ENCODE data around the gene KCNIP1. TPM values are rescaled to one million over a fixed set of nuclear protein-coding genes. Genes with fewer than 3 reads are reported as not detected.

Gene KCNIP1
- total RNA-seq, 1 donor from 2014 or later: 5.3 TPM

- no peaks in the 10 kb centered on the region for H3K36me3 Mint-ChIP-seq
- DNase-seq (ENCODE audit: extremely low spot score, unreplicated experiment): no peak
- peaks cover 1% of the 10 kb centered on the region for H3K4me1 Mint-ChIP-seq (ENCODE audit: unreplicated experiment)
- no peak for TF ChIP-seq CTCF (conservative IDR thresholded peaks at IDR 0.05)
- H3K27me3 Mint-ChIP-seq: peaks cover 31% of the 10 kb centered on the region
- no peak overlapping the region for H3K4me3 Mint-ChIP-seq
- H3K9me3 Mint-ChIP-seq: peaks cover 8% of the 10 kb centered on the region
- H3K27ac Mint-ChIP-seq: no peak overlapping the region
These were observed 236.9 kb downstream of the KCNIP1 start for GRCh38 chr5:170740551-170741205.

- Mint-ChIP-seq H3K9me3 (no peaks in the 10 kb centered on the region), H3K27ac (no peak overlapping the region), H3K36me3 (no peaks in the 10 kb centered on the region), H3K27me3 (peaks cover 29% of the 10 kb centered on the region), H3K4me1 (ENCODE audit: unreplicated experiment) (peaks cover 5% of the 10 kb centered on the region), H3K4me3 (no peak overlapping the region)
- TF ChIP-seq CTCF (conservative IDR thresholded peaks at IDR 0.05): no peak
- DNase-seq (ENCODE audit: extremely low spot score, unreplicated experiment): peak; percentile 18
These were observed 238.0 kb downstream of the KCNIP1 start for GRCh38 chr5:170741801-170742200.

GRCh38 chr5:170743876-170744212 is 240.0 kb downstream of the KCNIP1 start:
- no peak overlapping the region for H3K27ac Mint-ChIP-seq
- peaks cover 8% of the 10 kb centered on the region for H3K4me1 Mint-ChIP-seq (ENCODE audit: unreplicated experiment)
- TF ChIP-seq CTCF (conservative IDR thresholded peaks at IDR 0.05): no peak
- H3K4me3 Mint-ChIP-seq: no peak overlapping the region
- no peaks in the 10 kb centered on the region for H3K9me3 Mint-ChIP-seq
- H3K36me3 Mint-ChIP-seq: no peaks in the 10 kb centered on the region
- no peak for DNase-seq (ENCODE audit: extremely low spot score, unreplicated experiment)
- H3K27me3 Mint-ChIP-seq: peaks cover 31% of the 10 kb centered on the region

- Mint-ChIP-seq H3K4me1 (ENCODE audit: unreplicated experiment) (peaks cover 10% of the 10 kb centered on the region), H3K27me3 (peaks cover 28% of the 10 kb centered on the region), H3K27ac (peak overlapping the region; percentile 91), H3K36me3 (no peaks in the 10 kb centered on the region), H3K4me3 (peak overlapping the region; percentile 57), H3K9me3 (no peaks in the 10 kb centered on the region)
- no peak for TF ChIP-seq CTCF (conservative IDR thresholded peaks at IDR 0.05)
- peak; percentile 69 for DNase-seq (ENCODE audit: extremely low spot score, unreplicated experiment)
These were observed 241.8 kb downstream of the KCNIP1 start for GRCh38 chr5:170745481-170746071.

GRCh38 chr5:170746075-170746960 is 242.5 kb downstream of the KCNIP1 start:
- H3K4me1 Mint-ChIP-seq (ENCODE audit: unreplicated experiment): peaks cover 12% of the 10 kb centered on the region
- H3K9me3 Mint-ChIP-seq: no peaks in the 10 kb centered on the region
- H3K27ac Mint-ChIP-seq: peak overlapping the region; percentile 91
- H3K4me3 Mint-ChIP-seq: peak overlapping the region; percentile 57
- peak; percentile 54 for DNase-seq (ENCODE audit: extremely low spot score, unreplicated experiment)
- no peak for TF ChIP-seq CTCF (conservative IDR thresholded peaks at IDR 0.05)
- H3K27me3 Mint-ChIP-seq: peaks cover 28% of the 10 kb centered on the region
- no peaks in the 10 kb centered on the region for H3K36me3 Mint-ChIP-seq

Data from type B pancreatic cell (in vitro differentiated cells).